NCI-H1694 (cell line): ENCODE data around the gene MNX1.

Experiments
- DNase-seq: peaks from one replicate; lab custom pipeline; 2025; lab: John Stamatoyannopoulos, UW

MNX1 gene

DNA sequence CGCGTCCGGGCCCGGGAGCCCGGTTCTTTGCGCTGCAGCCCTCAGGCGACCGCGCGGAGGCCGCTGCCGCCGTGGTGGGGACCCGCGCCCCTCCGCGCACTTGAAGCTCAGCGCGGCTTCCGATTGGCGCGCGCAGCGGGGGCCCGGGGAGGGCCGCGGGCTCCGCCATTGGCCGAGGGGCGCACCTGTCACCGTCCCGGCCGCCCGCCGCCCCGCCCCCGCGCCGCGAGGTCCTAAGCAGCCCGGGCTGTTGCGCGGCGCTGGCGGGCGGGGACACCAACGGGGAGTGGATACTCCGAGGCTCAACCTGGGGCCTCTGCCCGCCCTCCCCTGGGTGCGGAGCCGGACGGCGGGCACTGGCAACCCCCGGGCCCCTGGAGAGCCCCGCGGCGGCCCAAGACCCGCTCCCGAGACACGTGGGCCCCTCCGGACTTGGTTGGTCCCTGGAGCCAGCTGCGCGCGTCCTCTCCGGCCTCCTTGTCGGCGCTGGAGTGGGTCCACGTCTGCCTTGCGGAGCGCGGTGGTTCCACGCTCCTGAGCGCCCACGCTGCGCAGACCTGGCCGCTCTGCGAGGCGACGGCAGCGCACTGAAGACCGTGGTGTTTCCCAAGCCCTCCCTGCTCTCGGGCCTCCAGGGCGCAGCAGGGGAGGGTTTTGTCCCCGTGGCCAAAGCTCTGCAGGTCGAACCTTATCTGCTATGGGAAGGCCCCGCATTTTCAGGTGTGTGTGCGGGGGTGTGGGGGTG is at the start of gene MNX1:
Gene MNX1 (minus strand): TSS at position 76 of the 745 bp plus-strand sequence. CDS start 313 bp downstream, outside the sequence.
- peak; percentile 56 for DNase-seq

DNA sequence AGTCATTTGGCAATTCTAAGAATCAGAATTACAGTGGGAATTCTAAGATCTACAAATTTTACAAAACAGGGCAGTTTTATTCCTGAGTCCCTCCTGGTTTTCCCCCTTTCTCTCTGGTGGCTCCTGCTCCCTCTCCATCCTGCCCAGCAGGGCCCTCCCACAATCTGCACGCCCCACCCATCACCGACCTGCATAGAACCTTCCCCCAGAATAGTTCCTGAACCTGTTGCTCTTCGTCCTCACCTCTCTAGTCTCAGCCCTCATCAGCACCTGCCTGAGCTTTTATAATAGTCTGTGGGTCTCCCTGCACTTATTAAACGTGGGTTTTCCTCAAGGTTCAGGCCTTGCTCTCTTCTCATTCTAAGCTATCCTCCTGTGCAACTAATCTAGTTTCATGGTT is 49.1 kb upstream of the MNX1 start:
- DNase-seq, result no peak

DNA sequence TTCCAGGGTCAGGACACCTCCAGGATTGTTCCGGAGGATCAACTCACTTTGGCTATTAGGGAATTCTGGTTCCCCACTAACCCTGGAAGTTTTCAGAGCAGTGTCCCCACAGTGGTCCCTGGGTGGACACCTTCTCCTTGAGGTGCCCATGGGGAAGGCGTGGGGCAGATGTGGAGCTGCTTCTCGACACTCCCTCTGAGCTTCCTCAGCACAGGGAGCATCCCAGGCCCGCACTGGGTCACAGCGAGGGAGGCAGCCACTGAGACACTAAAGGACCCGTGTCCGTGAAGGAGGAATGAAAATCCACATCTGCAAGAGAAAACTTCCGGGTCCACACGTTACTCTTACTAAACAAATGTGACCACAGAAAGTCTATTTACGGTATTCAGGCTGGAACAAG is 48.2 kb upstream of the MNX1 start:
- no peak for DNase-seq

DNA sequence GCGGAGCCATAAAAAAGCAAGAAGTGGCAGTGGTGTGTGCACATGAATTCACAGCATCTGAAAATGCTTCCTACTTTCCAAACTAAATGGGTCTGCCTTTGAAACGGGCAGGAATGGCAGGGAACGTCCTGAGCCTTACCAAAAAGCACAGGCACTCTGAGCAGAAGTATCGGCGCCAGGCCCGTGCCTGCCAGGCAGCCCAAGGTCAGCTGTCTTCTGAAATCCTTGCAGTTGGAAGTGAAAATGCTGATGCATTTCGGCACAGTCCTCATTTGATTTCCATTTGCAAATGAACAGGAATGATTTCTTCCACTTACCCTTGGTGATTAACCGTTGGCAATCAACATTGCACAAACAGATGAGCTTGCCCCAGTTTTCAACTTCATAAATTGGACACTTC is 47.6 kb upstream of the MNX1 start:
- DNase-seq, result no peak

DNA sequence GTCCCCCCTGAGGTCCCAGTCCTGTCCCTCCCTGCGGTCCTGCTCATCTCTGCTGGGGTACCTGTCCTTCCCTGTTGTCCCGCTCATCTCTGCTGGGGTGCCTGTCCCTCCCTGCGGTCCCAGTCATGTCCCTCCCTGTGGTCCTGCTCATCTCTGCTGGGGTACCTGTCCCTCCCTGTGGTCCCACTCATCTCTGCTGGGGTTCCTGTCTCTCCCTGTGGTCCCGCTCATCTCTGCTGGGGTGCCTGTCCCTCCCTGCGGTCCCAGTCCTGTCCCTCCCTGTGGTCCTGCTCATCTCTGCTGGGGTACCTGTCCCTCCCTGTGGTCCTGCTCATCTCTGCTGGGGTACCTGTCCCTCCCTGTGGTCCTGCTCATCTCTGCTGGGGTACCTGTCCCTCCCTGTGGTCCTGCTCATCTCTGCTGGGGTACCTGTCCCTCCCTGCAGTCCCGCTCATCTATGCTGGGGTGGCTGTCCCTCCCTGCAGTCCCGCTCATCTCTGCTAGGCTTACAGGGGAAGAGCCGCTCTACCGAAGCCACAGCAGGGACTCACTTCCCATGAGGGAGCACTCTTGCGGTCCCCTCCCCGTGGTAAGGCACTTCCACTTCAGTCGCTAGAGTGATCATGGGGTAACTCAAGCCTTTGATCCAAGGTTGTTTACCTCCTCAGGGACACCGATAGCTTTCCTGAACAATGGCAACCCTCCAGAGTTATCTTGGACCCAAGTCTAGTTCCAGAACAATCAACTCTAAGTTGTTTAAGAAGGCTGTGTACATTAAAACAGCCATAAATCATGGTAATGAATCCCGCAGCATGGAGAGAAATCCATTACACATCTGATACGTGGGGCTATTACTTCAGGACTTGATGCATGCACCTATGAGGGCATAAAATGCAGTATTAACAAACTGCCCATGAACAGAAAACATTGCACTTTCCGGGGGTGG is 46.8 kb upstream of the MNX1 start:
- DNase-seq, result no peak

DNA sequence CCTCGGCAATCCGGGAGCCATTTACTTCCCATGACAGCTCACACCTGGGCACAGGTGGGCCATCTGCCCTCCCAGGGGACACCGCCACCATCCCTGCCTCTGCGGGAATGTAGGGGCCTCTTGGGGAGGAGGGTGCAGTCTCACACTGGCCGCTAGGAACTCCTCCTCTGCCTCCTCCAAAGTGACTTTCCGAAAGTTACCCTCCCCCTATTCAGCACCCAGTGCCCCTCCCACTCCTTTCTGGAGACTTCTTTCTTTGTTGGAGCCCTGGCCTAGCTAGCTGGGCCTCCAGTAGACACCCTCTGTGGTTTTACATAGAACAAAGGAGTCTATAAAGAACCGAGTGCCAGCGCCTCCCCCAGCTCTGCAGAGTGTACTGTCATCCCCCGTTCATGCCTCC is 45.8 kb upstream of the MNX1 start:
- DNase-seq, result no peak

DNA sequence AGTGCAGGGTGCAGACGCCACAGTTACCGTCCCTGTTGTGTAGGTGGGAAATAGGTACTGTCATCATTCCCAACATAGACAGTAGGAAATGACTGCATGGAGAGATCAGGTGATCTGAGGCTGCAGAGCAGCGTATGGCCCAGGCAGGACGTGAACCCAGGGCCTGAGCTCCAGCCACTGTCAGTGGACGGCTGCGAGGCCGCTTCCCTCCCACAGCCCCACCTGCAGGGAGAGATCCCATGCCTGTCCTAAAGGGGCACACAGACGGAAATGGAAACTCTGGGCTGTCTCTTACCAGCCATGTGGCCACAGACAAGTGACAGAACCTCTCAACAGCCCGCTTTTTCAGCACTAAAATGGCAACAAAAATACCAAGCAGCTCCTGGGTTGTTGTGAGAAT is 44.5 kb upstream of the MNX1 start:
- DNase-seq, result no peak

DNA sequence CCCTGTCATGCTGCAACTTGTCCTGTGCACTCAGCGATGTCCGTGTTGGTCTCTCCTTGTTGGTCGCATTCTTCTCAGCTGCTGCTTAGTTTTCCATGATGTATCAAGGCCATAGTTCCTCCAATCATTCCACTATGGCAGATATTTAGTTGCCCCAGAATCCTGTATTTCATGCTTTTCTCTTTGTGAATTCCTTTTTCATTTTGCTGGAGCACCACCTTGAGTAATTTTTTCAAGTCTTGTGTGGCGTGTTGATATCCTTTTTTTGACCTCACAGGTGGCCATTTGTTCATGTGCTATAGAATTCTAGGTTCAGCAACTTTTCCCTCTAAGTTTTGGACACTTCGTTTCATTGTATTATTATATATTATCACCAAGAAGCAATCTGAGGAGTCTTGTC is 42.7 kb upstream of the MNX1 start:
- no peak for DNase-seq

DNA sequence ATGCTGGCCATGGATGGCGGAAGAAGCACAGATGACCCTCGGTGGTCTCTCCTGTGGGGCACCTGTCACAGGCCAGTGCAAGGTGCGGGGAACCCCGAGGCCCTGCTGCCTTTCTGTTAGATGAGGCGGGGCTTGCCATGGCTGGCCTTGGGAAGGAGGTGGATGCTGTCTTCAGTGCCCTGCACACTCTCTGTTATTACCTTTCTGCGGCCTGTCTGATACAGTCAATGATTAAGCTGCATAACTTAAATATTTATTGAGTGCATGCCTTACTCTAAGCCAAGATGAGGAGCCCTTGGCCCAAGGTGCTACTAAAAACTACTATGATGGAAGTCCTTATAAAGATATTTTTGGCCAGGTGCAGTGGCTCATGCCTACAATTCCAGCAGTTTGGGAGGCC is 36.7 kb upstream of the MNX1 start:
- no peak for DNase-seq

DNA sequence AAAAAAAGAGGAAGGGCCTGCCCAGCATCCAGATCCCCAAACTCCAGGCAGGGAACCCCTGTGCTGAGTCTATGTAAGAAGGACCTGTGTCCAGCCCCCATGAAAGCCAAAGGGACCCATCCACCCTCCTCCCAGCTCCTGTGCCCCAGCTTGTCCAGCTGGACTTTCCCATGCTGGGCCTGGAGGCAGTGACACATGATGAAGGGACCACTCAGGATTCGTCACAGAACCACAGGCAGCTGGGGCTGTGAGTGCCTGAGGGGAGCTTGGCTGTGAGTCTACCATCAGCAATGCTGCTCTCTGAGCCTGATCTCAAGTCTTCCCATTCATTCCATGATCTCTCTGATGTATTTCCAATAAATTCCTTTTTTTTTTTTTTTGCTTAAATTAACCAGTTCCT is 36.2 kb upstream of the MNX1 start:
- no peak for DNase-seq

DNA sequence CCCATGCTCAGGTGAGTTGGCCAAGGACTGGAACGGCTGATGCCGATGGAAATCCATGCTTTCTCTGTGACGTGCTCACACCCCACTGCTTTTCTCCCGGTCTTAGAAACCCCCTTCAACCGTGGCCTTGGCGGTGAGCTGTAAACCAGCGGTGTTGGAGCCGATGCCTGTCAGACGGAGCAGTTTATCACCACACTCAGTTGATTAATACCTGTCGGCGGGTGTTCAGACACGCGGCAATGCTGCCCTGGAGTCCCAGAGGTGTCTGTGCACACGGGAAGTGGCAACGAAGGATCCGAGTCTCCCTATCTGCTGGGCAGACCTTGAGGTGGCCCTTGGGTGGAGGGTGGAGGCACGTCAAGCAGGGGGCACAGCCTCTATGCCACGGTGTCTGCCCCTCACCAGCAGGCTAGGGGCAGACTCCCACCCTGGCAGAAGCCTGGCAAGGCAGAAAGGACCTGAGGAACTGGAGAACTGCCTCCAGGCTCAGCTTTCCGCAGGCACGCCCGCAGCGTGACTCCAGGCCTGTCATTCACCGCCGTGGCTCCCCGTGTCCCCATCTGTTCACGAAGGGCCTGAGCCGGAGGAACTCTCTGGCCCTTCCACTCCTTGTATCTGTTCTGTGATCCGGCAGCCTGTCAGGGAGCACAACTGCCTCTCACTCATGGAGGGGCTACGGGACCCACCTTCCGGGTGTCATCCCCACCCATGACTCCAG is 34.6 kb upstream of the MNX1 start:
- DNase-seq, result no peak

DNA sequence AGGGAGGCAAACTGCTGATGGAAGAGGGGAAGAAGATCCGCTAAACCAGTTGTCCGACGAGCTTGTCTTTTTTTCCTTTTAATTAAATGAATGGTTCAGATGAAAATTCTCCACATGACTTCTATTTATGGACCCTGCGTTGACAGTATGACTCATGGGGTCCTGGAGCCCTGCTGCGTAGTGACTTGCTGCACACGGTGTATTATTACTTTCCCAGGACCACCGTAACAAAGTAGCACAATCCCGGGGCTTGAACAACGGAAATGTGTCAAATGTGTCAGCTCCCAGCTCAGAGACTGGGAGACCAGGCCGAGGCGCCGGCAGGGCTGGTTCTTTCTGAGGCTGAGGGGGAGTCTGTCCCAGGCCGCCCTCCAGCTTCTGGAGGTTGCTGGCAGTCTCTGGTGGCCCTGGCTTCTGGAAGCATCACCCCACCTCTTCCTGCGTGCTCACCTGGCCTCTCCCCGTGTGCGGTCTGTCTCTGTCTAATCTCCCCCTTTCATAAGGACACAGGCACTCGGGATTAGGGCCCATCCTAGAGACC is 33.8 kb upstream of the MNX1 start:
- no peak for DNase-seq

DNA sequence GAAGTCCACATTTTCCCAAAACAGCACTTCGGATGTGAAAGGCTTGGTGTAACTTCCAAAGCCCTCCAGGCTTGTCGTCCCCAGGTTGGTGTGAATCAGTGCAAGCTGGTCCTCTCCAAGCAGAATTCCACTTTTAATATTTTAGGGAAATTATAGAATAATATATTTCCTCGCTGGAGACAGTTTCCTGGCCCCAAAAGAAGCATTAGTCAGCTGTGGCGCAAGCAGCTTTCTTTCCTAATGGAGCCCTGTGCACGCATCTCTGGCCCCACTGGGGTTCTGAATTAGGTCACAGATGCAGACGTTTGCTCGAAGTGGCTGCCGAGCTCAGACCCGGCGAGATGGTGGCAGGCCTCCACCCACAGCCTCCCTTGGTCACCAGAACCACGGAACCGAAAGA is 33.3 kb upstream of the MNX1 start:
- DNase-seq, result no peak

DNA sequence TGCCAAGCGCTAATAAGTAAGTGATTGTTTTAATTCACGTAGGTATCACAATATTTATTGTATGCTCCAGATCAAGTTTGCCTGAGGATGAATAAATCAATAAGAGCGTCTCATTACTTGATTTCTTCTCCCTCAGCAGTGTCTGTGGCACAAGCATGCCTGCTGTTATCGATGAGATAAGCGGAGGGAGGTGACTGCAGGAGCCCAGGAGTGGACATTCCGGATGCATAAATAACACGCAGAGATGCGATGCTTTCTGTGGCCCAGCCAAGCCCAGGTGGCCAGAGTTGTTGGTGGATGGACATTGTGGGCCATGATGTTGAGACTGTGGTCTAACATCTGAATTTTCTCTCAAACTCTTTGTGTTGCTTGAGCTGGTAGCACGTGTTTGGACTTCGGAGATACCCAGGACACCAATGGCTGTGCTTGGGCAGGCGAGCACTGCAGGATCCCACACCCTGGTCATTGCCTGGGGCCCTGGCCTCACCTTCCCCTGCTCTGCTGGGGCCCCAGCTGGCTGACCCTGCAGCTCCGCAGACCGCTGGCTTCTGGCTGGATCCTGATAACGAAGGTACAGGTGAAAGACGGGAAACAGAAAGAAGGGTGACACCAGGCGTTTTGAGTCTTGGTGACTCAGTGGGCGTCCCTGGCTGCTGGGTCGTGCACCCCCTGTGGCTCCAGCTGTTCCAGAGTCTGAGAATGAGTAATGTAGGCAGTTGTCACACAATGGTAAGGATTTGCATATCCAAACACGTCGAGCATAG is 31.2 kb upstream of the MNX1 start:
- no peak for DNase-seq

DNA sequence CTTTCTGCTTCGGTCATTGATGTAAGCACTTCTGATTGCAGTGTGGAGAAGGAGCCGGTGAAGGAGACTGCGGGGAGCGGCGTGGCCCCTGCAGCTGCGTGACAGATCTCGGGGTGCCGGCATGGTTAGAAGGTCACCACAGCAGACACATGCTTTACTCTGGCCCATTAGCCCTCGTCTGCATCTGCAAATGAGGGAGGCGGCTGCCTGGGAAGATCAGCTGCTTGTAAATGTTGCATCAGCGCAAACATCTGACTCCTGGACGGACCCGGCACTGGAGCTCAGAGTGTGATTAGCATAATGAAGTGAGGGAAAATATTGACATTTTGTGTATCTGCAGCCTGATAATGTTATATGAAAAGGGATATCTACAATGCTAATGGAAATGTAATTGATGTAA is 30.5 kb upstream of the MNX1 start:
- DNase-seq, result no peak

DNA sequence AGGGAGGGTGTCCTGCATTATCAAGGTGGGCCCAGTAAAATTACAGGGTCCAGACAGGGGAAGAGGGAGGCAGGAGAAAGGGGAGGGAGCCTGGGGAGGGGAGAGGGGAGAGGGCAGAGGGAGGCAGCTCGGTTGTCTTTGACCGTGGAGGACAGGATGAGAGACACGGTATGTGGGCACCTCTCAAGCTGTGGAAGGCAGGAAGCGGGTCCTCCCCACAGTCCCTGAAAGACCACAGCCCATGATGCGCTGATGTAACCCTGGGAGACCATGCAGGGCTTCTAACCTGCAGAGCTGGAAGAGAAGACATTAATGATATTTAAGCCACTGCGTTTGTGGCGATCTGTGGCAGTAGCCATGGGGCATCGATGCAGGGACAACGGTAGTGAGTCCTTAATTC is 27.2 kb upstream of the MNX1 start:
- no peak for DNase-seq

DNA sequence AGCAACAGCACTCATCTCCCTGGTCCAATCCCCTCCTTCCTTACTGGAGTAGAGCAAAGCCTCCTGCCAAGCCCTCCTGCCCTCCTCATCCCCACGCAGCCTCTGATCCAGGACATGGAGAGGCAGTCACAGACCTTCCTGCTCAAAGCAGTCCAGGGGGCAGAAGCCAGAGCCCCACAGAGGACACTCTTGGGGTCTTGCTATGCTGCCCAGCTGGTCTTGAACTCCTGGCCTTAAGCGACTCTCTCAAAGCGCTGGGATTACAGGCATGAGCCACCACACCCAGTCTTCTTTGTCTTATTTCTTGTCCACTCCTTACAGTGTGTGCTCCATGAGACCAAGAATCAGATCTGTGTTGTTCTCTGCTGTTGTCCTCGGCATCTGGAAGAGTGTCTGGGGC is 26.6 kb upstream of the MNX1 start:
- no peak for DNase-seq

DNA sequence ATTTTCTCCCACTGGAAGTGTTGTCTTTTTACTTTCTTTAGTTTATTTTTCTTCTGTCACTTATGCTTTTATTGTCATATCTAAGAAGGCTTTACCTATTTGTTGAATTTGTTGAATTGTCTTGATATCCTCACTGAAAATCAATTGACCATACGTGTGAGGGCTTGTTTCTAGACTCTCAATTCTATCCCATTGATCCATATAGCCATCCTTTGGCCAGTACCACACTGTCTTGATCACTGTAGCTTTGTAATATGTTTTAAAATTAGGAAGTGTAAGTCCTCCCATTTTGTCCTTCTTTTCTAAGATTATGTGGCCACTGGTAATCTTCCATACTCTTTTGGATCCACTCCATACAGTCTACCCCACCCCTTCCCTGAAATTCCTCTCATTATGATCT is 25.5 kb upstream of the MNX1 start:
- DNase-seq, result no peak

DNA sequence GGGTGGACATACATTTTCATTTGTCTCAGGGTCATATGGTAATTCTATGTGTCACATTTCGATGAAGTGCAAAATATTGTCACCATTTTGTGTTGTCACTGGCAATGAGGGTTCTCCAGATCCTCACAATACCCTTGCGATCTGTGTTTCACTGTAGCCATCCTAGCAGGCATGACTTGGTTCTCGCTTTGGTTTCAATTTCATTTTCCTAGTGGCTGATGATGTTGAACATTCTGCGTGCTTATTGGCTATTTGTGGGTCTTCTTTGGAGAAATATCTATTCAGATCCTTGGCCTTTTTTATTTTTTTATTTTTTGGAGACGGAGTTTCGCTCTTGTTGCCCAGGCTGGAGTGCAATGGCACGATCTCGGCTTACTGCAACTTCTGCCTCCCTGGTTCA is 24.8 kb upstream of the MNX1 start:
- DNase-seq, result no peak

DNA sequence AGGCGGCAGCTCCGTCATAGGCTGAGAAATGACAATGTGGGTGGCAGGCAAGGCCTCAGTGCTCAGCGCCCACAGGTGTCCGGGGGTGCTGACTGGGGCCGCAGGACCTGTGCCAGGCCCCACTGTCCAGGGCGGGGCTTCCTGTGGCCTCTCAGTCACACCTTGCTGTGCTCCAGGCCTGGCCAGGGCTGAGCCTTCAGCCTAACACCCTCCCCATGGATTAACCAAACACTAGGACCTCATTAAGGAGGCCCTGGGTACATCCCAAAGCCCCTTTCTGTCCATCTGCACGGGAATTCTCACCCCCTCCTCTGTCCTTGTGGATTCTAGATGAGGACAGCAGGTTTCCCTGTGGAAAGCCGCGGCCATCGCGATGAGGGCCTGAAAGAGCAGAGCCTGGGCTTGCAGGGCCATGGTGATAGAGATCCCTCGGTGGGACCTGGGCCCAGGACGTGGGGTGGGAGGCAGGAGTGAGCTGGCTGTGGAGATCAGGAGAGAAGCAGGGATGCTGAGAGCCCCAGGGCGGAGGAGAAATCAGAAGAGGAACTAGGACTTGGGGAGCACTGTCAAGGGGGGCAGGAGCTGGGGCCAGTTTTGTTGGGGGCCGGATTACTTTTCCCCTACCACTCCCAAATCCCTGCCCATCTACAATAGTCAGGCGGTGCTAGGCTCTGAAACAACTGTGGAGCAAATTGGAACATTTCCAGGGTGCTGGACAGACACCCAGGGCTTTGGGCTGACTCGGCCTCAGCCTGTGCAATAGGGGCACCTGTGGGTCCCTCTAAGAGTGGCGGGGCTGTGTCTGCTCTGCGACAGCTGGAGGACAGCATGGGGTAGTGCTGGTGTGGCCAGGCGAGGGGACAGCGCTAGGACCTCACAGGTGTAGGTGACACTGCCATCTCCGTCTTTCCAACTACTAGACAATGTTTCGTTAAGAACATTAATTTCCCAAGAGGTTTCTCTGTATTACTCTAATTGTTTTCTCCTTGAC is 23.3 kb upstream of the MNX1 start:
- no peak for DNase-seq
